Panc1 (cell line): ENCODE data around the gene AUNIP.

Source experiments
- CTCF ChIP-seq: fragments of 450-650 bp; IDR thresholded peaks from 2 replicates; pipeline ENCODE4 v1.5.1; 2017; ENCODE audit warnings: mild to moderate bottlenecking
- POLR2AphosphoS5 ChIP-seq: IDR thresholded peaks from 2 replicates; pipeline ENCODE4 v1.6.1; 2012; ENCODE audit warnings: mild to moderate bottlenecking, low read depth, low read length, moderate library complexity
- REST ChIP-seq, 2 experiments: IDR thresholded peaks; 2 replicates each; pipeline ENCODE4 v1.6.1; 2011 to 2012; ENCODE audit warnings: low read depth in 2 of 2, control low read depth in 1 of 2, low read length in 1 of 2, mild to moderate bottlenecking in 1 of 2, moderate library complexity in 1 of 2; ENCODE audit not compliant: insufficient read depth in 1 of 2
- SIN3A ChIP-seq: IDR thresholded peaks from 2 replicates; pipeline ENCODE4 v1.6.1; 2012; ENCODE audit warnings: low read depth, mild to moderate bottlenecking, low read length, moderate library complexity, borderline replicate concordance; ENCODE audit not compliant: insufficient read depth
- TCF7L2 ChIP-seq: IDR thresholded peaks from 2 replicates; pipeline ENCODE4 v1.6.1; 2011; ENCODE audit warnings: mild to moderate bottlenecking, low read depth, low read length, inconsistent platforms

GRCh38 chr1:25834894-25835293 lies 24.4 kb downstream of the AUNIP start:
- TF ChIP-seq CTCF (no peak), REST (IDR thresholded peaks at IDR 0.05; ENCODE audit: insufficient read depth in 1 of 2, low read depth in 2 of 2, low read length in 1 of 2) (no peak), POLR2AphosphoS5 (no peak), TCF7L2 (no peak), SIN3A (no peak)
